ENCODE data around the gene ASXL2.

DNA sequence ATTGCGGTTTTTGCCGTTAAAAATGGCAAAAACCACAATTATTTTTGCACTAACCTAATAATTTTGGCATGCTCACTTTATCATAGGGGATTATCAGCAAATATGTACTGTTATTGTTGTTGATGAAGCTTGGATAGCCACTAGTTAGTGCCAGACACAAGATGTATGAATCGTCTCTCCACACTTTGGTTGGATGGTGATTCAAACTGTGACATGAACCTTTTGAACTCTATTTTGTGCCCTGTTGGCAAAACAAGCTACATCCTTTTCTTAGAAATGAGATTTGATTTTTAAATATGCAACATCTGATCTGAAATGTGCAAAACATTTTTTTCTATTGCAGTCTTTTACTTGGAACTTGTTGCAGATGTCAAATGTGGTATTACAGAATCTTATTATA is 156.1 kb downstream of the ASXL2 start:
- TF ChIP-seq, protein P1, sequence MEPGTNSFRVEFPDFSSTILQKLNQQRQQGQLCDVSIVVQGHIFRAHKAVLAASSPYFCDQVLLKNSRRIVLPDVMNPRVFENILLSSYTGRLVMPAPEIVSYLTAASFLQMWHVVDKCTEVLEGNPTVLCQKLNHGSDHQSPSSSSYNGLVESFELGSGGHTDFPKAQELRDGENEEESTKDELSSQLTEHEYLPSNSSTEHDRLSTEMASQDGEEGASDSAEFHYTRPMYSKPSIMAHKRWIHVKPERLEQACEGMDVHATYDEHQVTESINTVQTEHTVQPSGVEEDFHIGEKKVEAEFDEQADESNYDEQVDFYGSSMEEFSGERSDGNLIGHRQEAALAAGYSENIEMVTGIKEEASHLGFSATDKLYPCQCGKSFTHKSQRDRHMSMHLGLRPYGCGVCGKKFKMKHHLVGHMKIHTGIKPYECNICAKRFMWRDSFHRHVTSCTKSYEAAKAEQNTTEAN (CRISPR knock-in tag; IDR thresholded peaks at IDR 0.05), result no peak
- TF ChIP-seq, protein P2, sequence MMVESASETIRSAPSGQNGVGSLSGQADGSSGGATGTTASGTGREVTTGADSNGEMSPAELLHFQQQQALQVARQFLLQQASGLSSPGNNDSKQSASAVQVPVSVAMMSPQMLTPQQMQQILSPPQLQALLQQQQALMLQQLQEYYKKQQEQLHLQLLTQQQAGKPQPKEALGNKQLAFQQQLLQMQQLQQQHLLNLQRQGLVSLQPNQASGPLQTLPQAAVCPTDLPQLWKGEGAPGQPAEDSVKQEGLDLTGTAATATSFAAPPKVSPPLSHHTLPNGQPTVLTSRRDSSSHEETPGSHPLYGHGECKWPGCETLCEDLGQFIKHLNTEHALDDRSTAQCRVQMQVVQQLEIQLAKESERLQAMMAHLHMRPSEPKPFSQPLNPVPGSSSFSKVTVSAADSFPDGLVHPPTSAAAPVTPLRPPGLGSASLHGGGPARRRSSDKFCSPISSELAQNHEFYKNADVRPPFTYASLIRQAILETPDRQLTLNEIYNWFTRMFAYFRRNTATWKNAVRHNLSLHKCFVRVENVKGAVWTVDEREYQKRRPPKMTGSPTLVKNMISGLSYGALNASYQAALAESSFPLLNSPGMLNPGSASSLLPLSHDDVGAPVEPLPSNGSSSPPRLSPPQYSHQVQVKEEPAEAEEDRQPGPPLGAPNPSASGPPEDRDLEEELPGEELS (CRISPR knock-in tag; IDR thresholded peaks at IDR 0.05), result no peak
- TF ChIP-seq, protein P3, sequence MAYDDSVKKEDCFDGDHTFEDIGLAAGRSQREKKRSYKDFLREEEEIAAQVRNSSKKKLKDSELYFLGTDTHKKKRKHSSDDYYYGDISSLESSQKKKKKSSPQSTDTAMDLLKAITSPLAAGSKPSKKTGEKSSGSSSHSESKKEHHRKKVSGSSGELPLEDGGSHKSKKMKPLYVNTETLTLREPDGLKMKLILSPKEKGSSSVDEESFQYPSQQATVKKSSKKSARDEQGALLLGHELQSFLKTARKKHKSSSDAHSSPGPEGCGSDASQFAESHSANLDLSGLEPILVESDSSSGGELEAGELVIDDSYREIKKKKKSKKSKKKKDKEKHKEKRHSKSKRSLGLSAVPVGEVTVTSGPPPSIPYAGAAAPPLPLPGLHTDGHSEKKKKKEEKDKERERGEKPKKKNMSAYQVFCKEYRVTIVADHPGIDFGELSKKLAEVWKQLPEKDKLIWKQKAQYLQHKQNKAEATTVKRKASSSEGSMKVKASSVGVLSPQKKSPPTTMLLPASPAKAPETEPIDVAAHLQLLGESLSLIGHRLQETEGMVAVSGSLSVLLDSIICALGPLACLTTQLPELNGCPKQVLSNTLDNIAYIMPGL (CRISPR knock-in tag; IDR thresholded peaks at IDR 0.05), result no peak
- no peak for TF ChIP-seq JUN (CRISPR knock-in tag; IDR thresholded peaks at IDR 0.05)
- TF ChIP-seq, protein P4, sequence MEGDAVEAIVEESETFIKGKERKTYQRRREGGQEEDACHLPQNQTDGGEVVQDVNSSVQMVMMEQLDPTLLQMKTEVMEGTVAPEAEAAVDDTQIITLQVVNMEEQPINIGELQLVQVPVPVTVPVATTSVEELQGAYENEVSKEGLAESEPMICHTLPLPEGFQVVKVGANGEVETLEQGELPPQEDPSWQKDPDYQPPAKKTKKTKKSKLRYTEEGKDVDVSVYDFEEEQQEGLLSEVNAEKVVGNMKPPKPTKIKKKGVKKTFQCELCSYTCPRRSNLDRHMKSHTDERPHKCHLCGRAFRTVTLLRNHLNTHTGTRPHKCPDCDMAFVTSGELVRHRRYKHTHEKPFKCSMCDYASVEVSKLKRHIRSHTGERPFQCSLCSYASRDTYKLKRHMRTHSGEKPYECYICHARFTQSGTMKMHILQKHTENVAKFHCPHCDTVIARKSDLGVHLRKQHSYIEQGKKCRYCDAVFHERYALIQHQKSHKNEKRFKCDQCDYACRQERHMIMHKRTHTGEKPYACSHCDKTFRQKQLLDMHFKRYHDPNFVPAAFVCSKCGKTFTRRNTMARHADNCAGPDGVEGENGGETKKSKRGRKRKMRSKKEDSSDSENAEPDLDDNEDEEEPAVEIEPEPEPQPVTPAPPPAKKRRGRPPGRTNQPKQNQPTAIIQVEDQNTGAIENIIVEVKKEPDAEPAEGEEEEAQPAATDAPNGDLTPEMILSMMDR (IDR thresholded peaks at IDR 0.05), result no peak
- TF ChIP-seq, protein P5, sequence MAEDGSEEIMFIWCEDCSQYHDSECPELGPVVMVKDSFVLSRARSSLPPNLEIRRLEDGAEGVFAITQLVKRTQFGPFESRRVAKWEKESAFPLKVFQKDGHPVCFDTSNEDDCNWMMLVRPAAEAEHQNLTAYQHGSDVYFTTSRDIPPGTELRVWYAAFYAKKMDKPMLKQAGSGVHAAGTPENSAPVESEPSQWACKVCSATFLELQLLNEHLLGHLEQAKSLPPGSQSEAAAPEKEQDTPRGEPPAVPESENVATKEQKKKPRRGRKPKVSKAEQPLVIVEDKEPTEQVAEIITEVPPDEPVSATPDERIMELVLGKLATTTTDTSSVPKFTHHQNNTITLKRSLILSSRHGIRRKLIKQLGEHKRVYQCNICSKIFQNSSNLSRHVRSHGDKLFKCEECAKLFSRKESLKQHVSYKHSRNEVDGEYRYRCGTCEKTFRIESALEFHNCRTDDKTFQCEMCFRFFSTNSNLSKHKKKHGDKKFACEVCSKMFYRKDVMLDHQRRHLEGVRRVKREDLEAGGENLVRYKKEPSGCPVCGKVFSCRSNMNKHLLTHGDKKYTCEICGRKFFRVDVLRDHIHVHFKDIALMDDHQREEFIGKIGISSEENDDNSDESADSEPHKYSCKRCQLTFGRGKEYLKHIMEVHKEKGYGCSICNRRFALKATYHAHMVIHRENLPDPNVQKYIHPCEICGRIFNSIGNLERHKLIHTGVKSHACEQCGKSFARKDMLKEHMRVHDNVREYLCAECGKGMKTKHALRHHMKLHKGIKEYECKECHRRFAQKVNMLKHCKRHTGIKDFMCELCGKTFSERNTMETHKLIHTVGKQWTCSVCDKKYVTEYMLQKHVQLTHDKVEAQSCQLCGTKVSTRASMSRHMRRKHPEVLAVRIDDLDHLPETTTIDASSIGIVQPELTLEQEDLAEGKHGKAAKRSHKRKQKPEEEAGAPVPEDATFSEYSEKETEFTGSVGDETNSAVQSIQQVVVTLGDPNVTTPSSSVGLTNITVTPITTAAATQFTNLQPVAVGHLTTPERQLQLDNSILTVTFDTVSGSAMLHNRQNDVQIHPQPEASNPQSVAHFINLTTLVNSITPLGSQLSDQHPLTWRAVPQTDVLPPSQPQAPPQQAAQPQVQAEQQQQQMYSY (CRISPR knock-in tag; IDR thresholded peaks at IDR 0.05), result no peak
- no peak for TF ChIP-seq SP1 (CRISPR knock-in tag; conservative IDR thresholded peaks at IDR 0.05)
- TF ChIP-seq, protein P6, sequence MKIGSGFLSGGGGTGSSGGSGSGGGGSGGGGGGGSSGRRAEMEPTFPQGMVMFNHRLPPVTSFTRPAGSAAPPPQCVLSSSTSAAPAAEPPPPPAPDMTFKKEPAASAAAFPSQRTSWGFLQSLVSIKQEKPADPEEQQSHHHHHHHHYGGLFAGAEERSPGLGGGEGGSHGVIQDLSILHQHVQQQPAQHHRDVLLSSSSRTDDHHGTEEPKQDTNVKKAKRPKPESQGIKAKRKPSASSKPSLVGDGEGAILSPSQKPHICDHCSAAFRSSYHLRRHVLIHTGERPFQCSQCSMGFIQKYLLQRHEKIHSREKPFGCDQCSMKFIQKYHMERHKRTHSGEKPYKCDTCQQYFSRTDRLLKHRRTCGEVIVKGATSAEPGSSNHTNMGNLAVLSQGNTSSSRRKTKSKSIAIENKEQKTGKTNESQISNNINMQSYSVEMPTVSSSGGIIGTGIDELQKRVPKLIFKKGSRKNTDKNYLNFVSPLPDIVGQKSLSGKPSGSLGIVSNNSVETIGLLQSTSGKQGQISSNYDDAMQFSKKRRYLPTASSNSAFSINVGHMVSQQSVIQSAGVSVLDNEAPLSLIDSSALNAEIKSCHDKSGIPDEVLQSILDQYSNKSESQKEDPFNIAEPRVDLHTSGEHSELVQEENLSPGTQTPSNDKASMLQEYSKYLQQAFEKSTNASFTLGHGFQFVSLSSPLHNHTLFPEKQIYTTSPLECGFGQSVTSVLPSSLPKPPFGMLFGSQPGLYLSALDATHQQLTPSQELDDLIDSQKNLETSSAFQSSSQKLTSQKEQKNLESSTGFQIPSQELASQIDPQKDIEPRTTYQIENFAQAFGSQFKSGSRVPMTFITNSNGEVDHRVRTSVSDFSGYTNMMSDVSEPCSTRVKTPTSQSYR (CRISPR knock-in tag; IDR thresholded peaks at IDR 0.05), result no peak
- no peak for TF ChIP-seq ZBTB21 (CRISPR knock-in tag; IDR thresholded peaks at IDR 0.05; ENCODE audit: borderline replicate concordance)
- no peak for TF ChIP-seq ZNF121 (CRISPR knock-in tag; IDR thresholded peaks at IDR 0.05)
- no peak for TF ChIP-seq RORB (CRISPR knock-in tag; IDR thresholded peaks at IDR 0.05)

Measured in WTC11 (cell line).